ENCODE measurements around the gene CPSF7.
A peak's percentile ranks its signal among the peaks of the same experiment; 100 is the strongest.
"Not testable (repeated sequence)": the region's sequence is repeated elsewhere in the genome, so short reads cannot be mapped to it uniquely, and the experiment has no call there.

CPSF7 gene

GRCh38 chr11:61392981-61393595, 36.7 kb downstream of the CPSF7 start:
- Histone ChIP-seq H3K27me3 (no peaks in the 10 kb centered on the region), H3K9me3 (no peaks in the 10 kb centered on the region), H3K4me3 (ENCODE audit: low read depth, low read length) (peak overlapping the region; percentile 81), H3K4me1 (no peaks in the 10 kb centered on the region), H3K36me3 (no peaks in the 10 kb centered on the region)
- TF ChIP-seq CTCF (IDR thresholded peaks at IDR 0.05; ENCODE audit: low read depth, low read length): peak; percentile 19; the same call in 1 of the 2 replicates
- DNase-seq: no peak

- H3K9me3 ChIP-seq: no peaks in the 10 kb centered on the region
- no peaks in the 10 kb centered on the region for H3K4me1 ChIP-seq
- no peak overlapping the region for H3K4me3 ChIP-seq (ENCODE audit: low read depth, low read length)
- no peaks in the 10 kb centered on the region for H3K36me3 ChIP-seq
- no peaks in the 10 kb centered on the region for H3K27me3 ChIP-seq
- TF ChIP-seq CTCF (IDR thresholded peaks at IDR 0.05; ENCODE audit: low read depth, low read length): no peak
- no peak for DNase-seq
Observed at GRCh38 chr11:61390161-61390560, 39.6 kb downstream of the CPSF7 start.

GRCh38 chr11:61384271-61385242, 45.2 kb downstream of the CPSF7 start:
- H3K4me3 ChIP-seq (ENCODE audit: low read depth, low read length): no peak overlapping the region
- peak; percentile 53 for TF ChIP-seq CTCF (IDR thresholded peaks at IDR 0.05; ENCODE audit: low read depth, low read length)
- no peaks in the 10 kb centered on the region for H3K36me3 ChIP-seq
- H3K27me3 ChIP-seq: no peaks in the 10 kb centered on the region
- H3K9me3 ChIP-seq: no peaks in the 10 kb centered on the region
- peak; percentile 19 for DNase-seq
- H3K4me1 ChIP-seq: no peaks in the 10 kb centered on the region

- not testable (repeated sequence) for H3K4me1 ChIP-seq; H3K27me3 ChIP-seq; H3K4me3 ChIP-seq (ENCODE audit: low read depth, low read length); H3K9me3 ChIP-seq; DNase-seq; H3K36me3 ChIP-seq
Observed at GRCh38 chr11:61383859-61384258, 45.9 kb downstream of the CPSF7 start.

GRCh38 chr11:61380884-61381283, 48.9 kb downstream of the CPSF7 start:
- DNase-seq: no peak
- TF ChIP-seq CTCF (IDR thresholded peaks at IDR 0.05; ENCODE audit: low read depth, low read length): no peak
- H3K9me3 ChIP-seq: no peaks in the 10 kb centered on the region
- H3K36me3 ChIP-seq: no peaks in the 10 kb centered on the region
- H3K27me3 ChIP-seq: no peaks in the 10 kb centered on the region
- H3K4me3 ChIP-seq (ENCODE audit: low read depth, low read length): no peak overlapping the region
- no peaks in the 10 kb centered on the region for H3K4me1 ChIP-seq

GRCh38 chr11:61378713-61379313, 51.0 kb downstream of the CPSF7 start:
- no peak overlapping the region for H3K4me3 ChIP-seq (ENCODE audit: low read depth, low read length)
- no peaks in the 10 kb centered on the region for H3K9me3 ChIP-seq
- H3K36me3 ChIP-seq: no peaks in the 10 kb centered on the region
- TF ChIP-seq CTCF (IDR thresholded peaks at IDR 0.05; ENCODE audit: low read depth, low read length): no peak
- no peaks in the 10 kb centered on the region for H3K27me3 ChIP-seq
- no peaks in the 10 kb centered on the region for H3K4me1 ChIP-seq
- no peak for DNase-seq

Measured in BE2C (cell line).